Stimulated activated CD8-positive, alpha-beta memory T cell treated with anti-CD3 and anti-CD28 coated beads, Interleukin-12 subunit alpha, Interleukin-12 subunit beta, amount 100 ng/mL, for 24 hours (primary cell): ENCODE results near the gene FMNL2.

Experiments used
- DNase-seq: peaks from one replicate; pipeline ENCODE4 v3.0.0-alpha.2; 2020; ENCODE audit errors: extremely low read depth

The FMNL2 gene

GRCh38 chr2:152646264-152646663 lies 311.3 kb downstream of the FMNL2 start:
- no peak for DNase-seq

GRCh38 chr2:152646775-152647174 lies 311.8 kb downstream of the FMNL2 start:
- no peak for DNase-seq

- no peak for DNase-seq
Measured at GRCh38 chr2:152647552-152647951, 312.6 kb downstream of the FMNL2 start.

GRCh38 chr2:152648336-152648735 lies 313.4 kb downstream of the FMNL2 start:
- DNase-seq: no peak

- no peak for DNase-seq
Measured at GRCh38 chr2:152649997-152650396, 315.0 kb downstream of the FMNL2 start.

GRCh38 chr2:152650768-152651371 lies 315.9 kb downstream of the FMNL2 start:
- DNase-seq: no peak

GRCh38 chr2:152651834-152652233 lies 316.9 kb downstream of the FMNL2 start:
- no peak for DNase-seq

GRCh38 chr2:152655880-152656279 lies 320.9 kb downstream of the FMNL2 start:
- no peak for DNase-seq

- no peak for DNase-seq
Measured at GRCh38 chr2:152657043-152657442, 322.1 kb downstream of the FMNL2 start.

- DNase-seq: no peak
Measured at GRCh38 chr2:152658221-152658620, 323.2 kb downstream of the FMNL2 start.

GRCh38 chr2:152661076-152661475 lies 326.1 kb downstream of the FMNL2 start:
- no peak for DNase-seq

- DNase-seq: no peak
Measured at GRCh38 chr2:152664725-152665124, 329.8 kb downstream of the FMNL2 start.

- no peak for DNase-seq
Measured at GRCh38 chr2:152674334-152674733, 339.4 kb downstream of the FMNL2 start.

- DNase-seq: no peak
Measured at GRCh38 chr2:152676461-152676860, 341.5 kb downstream of the FMNL2 start.

GRCh38 chr2:152678808-152679207 lies 343.8 kb downstream of the FMNL2 start:
- no peak for DNase-seq

GRCh38 chr2:152682663-152683062 lies 347.7 kb downstream of the FMNL2 start:
- DNase-seq: no peak

- DNase-seq: no peak
Measured at GRCh38 chr2:152683400-152683799, 348.4 kb downstream of the FMNL2 start.

- no peak for DNase-seq
Measured at GRCh38 chr2:152686321-152686720, 351.3 kb downstream of the FMNL2 start.

GRCh38 chr2:152693033-152693432 lies 358.1 kb downstream of the FMNL2 start:
- DNase-seq: no peak

GRCh38 chr2:152694161-152694661 lies 359.2 kb downstream of the FMNL2 start:
- no peak for DNase-seq

- no peak for DNase-seq
Measured at GRCh38 chr2:152695763-152696162, 360.8 kb downstream of the FMNL2 start.

- no peak for DNase-seq
Measured at GRCh38 chr2:152696476-152696875, 361.5 kb downstream of the FMNL2 start.
